ENCODE data around the gene OR10H1.
"Not testable (repeated sequence)": the region's sequence is repeated elsewhere in the genome, so short reads cannot be mapped to it uniquely, and the experiment has no call there.

The OR10H1 gene

DNA sequence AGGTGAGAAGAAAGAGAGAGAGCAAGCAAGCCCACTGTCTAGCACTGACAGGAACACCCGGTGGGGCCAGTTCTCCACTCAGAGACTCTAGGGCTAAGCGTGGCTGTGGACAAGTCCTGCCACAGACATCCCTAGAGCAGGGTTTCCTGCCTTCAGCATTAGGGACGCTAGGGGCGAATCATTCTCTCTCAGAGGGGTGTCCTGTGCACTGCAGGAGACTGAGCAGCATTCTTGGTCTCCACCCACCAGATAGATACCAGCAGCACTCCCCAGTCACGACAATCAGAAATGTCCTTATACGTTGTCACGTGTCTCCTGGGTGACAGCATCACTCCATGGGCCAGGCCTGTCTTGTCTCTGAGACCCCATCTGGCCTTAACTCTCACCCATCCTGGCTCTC lies 1.5 kb downstream of the OR10H1 start:
- no peak for TF ChIP-seq EZH2phosphoT487 (IDR thresholded peaks at IDR 0.05; ENCODE audit: low read length)
- TF ChIP-seq, protein P1, sequence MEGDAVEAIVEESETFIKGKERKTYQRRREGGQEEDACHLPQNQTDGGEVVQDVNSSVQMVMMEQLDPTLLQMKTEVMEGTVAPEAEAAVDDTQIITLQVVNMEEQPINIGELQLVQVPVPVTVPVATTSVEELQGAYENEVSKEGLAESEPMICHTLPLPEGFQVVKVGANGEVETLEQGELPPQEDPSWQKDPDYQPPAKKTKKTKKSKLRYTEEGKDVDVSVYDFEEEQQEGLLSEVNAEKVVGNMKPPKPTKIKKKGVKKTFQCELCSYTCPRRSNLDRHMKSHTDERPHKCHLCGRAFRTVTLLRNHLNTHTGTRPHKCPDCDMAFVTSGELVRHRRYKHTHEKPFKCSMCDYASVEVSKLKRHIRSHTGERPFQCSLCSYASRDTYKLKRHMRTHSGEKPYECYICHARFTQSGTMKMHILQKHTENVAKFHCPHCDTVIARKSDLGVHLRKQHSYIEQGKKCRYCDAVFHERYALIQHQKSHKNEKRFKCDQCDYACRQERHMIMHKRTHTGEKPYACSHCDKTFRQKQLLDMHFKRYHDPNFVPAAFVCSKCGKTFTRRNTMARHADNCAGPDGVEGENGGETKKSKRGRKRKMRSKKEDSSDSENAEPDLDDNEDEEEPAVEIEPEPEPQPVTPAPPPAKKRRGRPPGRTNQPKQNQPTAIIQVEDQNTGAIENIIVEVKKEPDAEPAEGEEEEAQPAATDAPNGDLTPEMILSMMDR (IDR thresholded peaks at IDR 0.05; ENCODE audit: low read length) = no peak
- no peak for TF ChIP-seq EZH2 (optimal IDR thresholded peaks at IDR 0.05; ENCODE audit: low read depth, low read length)
- Histone ChIP-seq H3K4me1 (ENCODE audit: low read length) (no peaks in the 10 kb centered on the region), H3F3A (ENCODE audit: insufficient read depth, low read length) (no peaks in the 10 kb centered on the region), H3K4me3 (ENCODE audit: low read length) (no peak overlapping the region), H3K4me2 (ENCODE audit: low read depth, low read length) (no peak overlapping the region), H3K9me2 (replicated peaks; ENCODE audit: insufficient read depth, low read length) (no peaks in the 10 kb centered on the region), H3K27me3 (replicated peaks; ENCODE audit: insufficient read depth, low read length) (peaks cover 71% of the 10 kb centered on the region), H3K9ac (ENCODE audit: low read length) (no peak overlapping the region), H3K9me3 (replicated peaks; ENCODE audit: insufficient read depth, low read length) (no peaks in the 10 kb centered on the region), H3K36me3 (replicated peaks; ENCODE audit: insufficient read depth, low read length) (no peaks in the 10 kb centered on the region), H4K20me1 (ENCODE audit: insufficient read depth, low read length) (no peaks in the 10 kb centered on the region), H3K79me2 (ENCODE audit: low read length) (no peaks in the 10 kb centered on the region), H2AFZ (ENCODE audit: low read length) (no peak overlapping the region), H3K27ac (ENCODE audit: low read length) (no peak overlapping the region)
- DNase-seq = no peak

- Histone ChIP-seq H3K4me3 (ENCODE audit: low read length) (no peak overlapping the region), H3K9me3 (replicated peaks; ENCODE audit: insufficient read depth, low read length) (no peaks in the 10 kb centered on the region), H3K79me2 (ENCODE audit: low read length) (no peaks in the 10 kb centered on the region), H4K20me1 (ENCODE audit: insufficient read depth, low read length) (no peaks in the 10 kb centered on the region), H2AFZ (ENCODE audit: low read length) (no peak overlapping the region), H3K36me3 (replicated peaks; ENCODE audit: insufficient read depth, low read length) (no peaks in the 10 kb centered on the region), H3K27ac (ENCODE audit: low read length) (no peak overlapping the region), H3K9ac (ENCODE audit: low read length) (no peak overlapping the region), H3F3A (ENCODE audit: insufficient read depth, low read length) (no peaks in the 10 kb centered on the region), H3K27me3 (replicated peaks; ENCODE audit: insufficient read depth, low read length) (peaks cover 58% of the 10 kb centered on the region), H3K9me2 (replicated peaks; ENCODE audit: insufficient read depth, low read length) (no peaks in the 10 kb centered on the region), H3K4me2 (ENCODE audit: low read depth, low read length) (no peak overlapping the region), H3K4me1 (ENCODE audit: low read length) (no peaks in the 10 kb centered on the region)
- no peak for DNase-seq
- no peak for TF ChIP-seq EZH2 (optimal IDR thresholded peaks at IDR 0.05; ENCODE audit: low read depth, low read length)
Measured at GRCh38 chr19:15812060-15812722, 3.3 kb downstream of the OR10H1 start.

DNA sequence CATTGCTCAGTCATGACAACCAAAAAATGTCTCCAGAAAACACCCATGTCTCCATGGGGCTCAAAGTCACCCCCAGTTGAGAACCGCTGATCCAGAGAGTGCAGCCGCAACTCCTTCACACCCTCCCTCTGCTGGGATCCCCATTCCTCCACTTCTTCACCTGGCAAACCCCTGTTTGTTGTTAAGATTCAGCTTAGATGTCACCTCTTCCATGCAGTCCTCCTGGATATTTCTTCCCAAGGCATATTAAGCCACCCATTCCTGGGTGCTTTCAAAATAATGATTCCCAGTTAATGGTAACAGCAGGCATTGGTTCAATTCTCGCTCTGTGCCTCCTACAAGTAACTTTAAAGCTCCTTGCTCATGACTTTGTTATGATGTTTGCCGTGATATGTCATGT lies 4.0 kb downstream of the OR10H1 start:
- H3F3A ChIP-seq (ENCODE audit: insufficient read depth, low read length) = no peaks in the 10 kb centered on the region
- no peaks in the 10 kb centered on the region for H3K4me1 ChIP-seq (ENCODE audit: low read length)
- H3K36me3 ChIP-seq (replicated peaks; ENCODE audit: insufficient read depth, low read length) = no peaks in the 10 kb centered on the region
- no peaks in the 10 kb centered on the region for H4K20me1 ChIP-seq (ENCODE audit: insufficient read depth, low read length)
- no peaks in the 10 kb centered on the region for H3K79me2 ChIP-seq (ENCODE audit: low read length)
- H3K9ac ChIP-seq (ENCODE audit: low read length) = no peak overlapping the region
- H3K9me3 ChIP-seq (replicated peaks; ENCODE audit: insufficient read depth, low read length) = no peaks in the 10 kb centered on the region
- H2AFZ ChIP-seq (ENCODE audit: low read length) = no peak overlapping the region
- H3K27me3 ChIP-seq (replicated peaks; ENCODE audit: insufficient read depth, low read length) = peaks cover 56% of the 10 kb centered on the region
- H3K27ac ChIP-seq (ENCODE audit: low read length) = no peak overlapping the region
- H3K4me3 ChIP-seq (ENCODE audit: low read length) = no peak overlapping the region
- DNase-seq = no peak
- TF ChIP-seq, protein P1 (IDR thresholded peaks at IDR 0.05; ENCODE audit: low read length) = no peak
- no peak for TF ChIP-seq EZH2 (optimal IDR thresholded peaks at IDR 0.05; ENCODE audit: low read depth, low read length)
- no peak for TF ChIP-seq EZH2phosphoT487 (IDR thresholded peaks at IDR 0.05; ENCODE audit: low read length)
- H3K4me2 ChIP-seq (ENCODE audit: low read depth, low read length) = no peak overlapping the region
- H3K9me2 ChIP-seq (replicated peaks; ENCODE audit: insufficient read depth, low read length) = no peaks in the 10 kb centered on the region

GRCh38 chr19:15810335-15810734 lies 5.1 kb downstream of the OR10H1 start:
- Histone ChIP-seq H3K79me2 (ENCODE audit: low read length) (no peaks in the 10 kb centered on the region), H3K27ac (ENCODE audit: low read length) (no peak overlapping the region), H3K4me1 (ENCODE audit: low read length) (no peaks in the 10 kb centered on the region), H3K27me3 (replicated peaks; ENCODE audit: insufficient read depth, low read length) (peaks cover 52% of the 10 kb centered on the region), H3K9me3 (replicated peaks; ENCODE audit: insufficient read depth, low read length) (no peaks in the 10 kb centered on the region), H3K4me3 (ENCODE audit: low read length) (no peak overlapping the region), H3K9ac (ENCODE audit: low read length) (no peak overlapping the region), H4K20me1 (ENCODE audit: insufficient read depth, low read length) (no peaks in the 10 kb centered on the region), H3K4me2 (ENCODE audit: low read depth, low read length) (peak overlapping the region; percentile 24; the same call in 1 of the 2 replicates), H2AFZ (ENCODE audit: low read length) (no peak overlapping the region), H3K36me3 (replicated peaks; ENCODE audit: insufficient read depth, low read length) (no peaks in the 10 kb centered on the region), H3F3A (ENCODE audit: insufficient read depth, low read length) (no peaks in the 10 kb centered on the region), H3K9me2 (replicated peaks; ENCODE audit: insufficient read depth, low read length) (no peaks in the 10 kb centered on the region)
- no peak for DNase-seq
- no peak for TF ChIP-seq EZH2phosphoT487 (IDR thresholded peaks at IDR 0.05; ENCODE audit: low read length)
- TF ChIP-seq, protein P1 (IDR thresholded peaks at IDR 0.05; ENCODE audit: low read length) = no peak
- no peak for TF ChIP-seq EZH2 (optimal IDR thresholded peaks at IDR 0.05; ENCODE audit: low read depth, low read length)

- H3K27ac ChIP-seq (ENCODE audit: low read length); H3F3A ChIP-seq (ENCODE audit: insufficient read depth, low read length); H3K79me2 ChIP-seq (ENCODE audit: low read length); H3K4me2 ChIP-seq (ENCODE audit: low read depth, low read length); H3K36me3 ChIP-seq (replicated peaks; ENCODE audit: insufficient read depth, low read length); H3K4me3 ChIP-seq (ENCODE audit: low read length); DNase-seq; H3K9me3 ChIP-seq (replicated peaks; ENCODE audit: insufficient read depth, low read length); H2AFZ ChIP-seq (ENCODE audit: low read length); H3K4me1 ChIP-seq (ENCODE audit: low read length); H4K20me1 ChIP-seq (ENCODE audit: insufficient read depth, low read length); H3K9me2 ChIP-seq (replicated peaks; ENCODE audit: insufficient read depth, low read length); H3K9ac ChIP-seq (ENCODE audit: low read length): not testable (repeated sequence)
- peaks cover 59% of the 10 kb centered on the region for H3K27me3 ChIP-seq (replicated peaks; ENCODE audit: insufficient read depth, low read length)
Measured at GRCh38 chr19:15794279-15794678, 21.2 kb downstream of the OR10H1 start.
